Loucy (cell line): ENCODE data around the gene AP1S1.
A peak's percentile ranks its signal among the peaks of the same experiment; 100 is the strongest.
"Not testable (repeated sequence)": the region's sequence is repeated elsewhere in the genome, so short reads cannot be mapped to it uniquely, and the experiment has no call there.

ENCODE experiments used
- H2AFZ ChIP-seq: fragments of 200-600 bp; sonication (generic); 2 replicates; pipeline ENCODE4 v1.6.0; 2016; ENCODE audit warnings: antibody characterized with exemption, mild to moderate bottlenecking, low read length, moderate library complexity
- H3F3A ChIP-seq: fragments of 200-600 bp; 2 replicates; pipeline ENCODE4 v1.6.0; 2016; ENCODE audit warnings: antibody characterized with exemption, low read depth, mild to moderate bottlenecking
- H3K27me3 ChIP-seq: fragments of 200-600 bp; sonication (generic); 2 replicates; pipeline ENCODE4 v1.6.1; 2014; ENCODE audit warnings: low read length, mild to moderate bottlenecking; ENCODE audit not compliant: insufficient read depth, poor library complexity, severe bottlenecking
- H3K36me3 ChIP-seq: fragments of 200-600 bp; sonication (generic); 2 replicates; pipeline ENCODE4 v1.6.1; 2016; ENCODE audit warnings: low read length; ENCODE audit not compliant: insufficient read depth
- H3K4me1 ChIP-seq: fragments of 200-600 bp; sonication (generic); 2 replicates; pipeline ENCODE4 v1.5.1; 2014; ENCODE audit warnings: low read length, mild to moderate bottlenecking; ENCODE audit not compliant: insufficient read depth, poor library complexity, severe bottlenecking
- H3K4me2 ChIP-seq: fragments of 200-600 bp; sonication (generic); 2 replicates; pipeline ENCODE4 v1.6.0; 2014; ENCODE audit warnings: antibody characterized with exemption, low read length, low read depth, mild to moderate bottlenecking; ENCODE audit not compliant: poor library complexity, severe bottlenecking
- H3K4me3 ChIP-seq: fragments of 200-600 bp; sonication (generic); 2 replicates; pipeline ENCODE4 v1.5.1; 2014; ENCODE audit warnings: low read length, mild to moderate bottlenecking, mixed read lengths; ENCODE audit not compliant: poor library complexity, severe bottlenecking
- H3K79me2 ChIP-seq: fragments of 200-600 bp; sonication (generic); 2 replicates; pipeline ENCODE4 v1.6.1; 2014; ENCODE audit warnings: low read length; ENCODE audit not compliant: insufficient read depth
- H3K9ac ChIP-seq: fragments of 200-600 bp; sonication (generic); 2 replicates; pipeline ENCODE4 v1.6.0; 2014; ENCODE audit warnings: mild to moderate bottlenecking, low read depth, low read length, moderate library complexity; ENCODE audit not compliant: poor library complexity, severe bottlenecking
- H3K9me2 ChIP-seq: fragments of 200-600 bp; sonication (generic); replicated peaks from 2 replicates; pipeline ENCODE4 v1.6.1; 2016; ENCODE audit warnings: low read depth, low read length, mixed read lengths
- H3K9me3 ChIP-seq: fragments of 200-600 bp; sonication (generic); 2 replicates; pipeline ENCODE4 v1.6.1; 2014; ENCODE audit warnings: mild to moderate bottlenecking, antibody characterized with exemption, low read length, low read depth; ENCODE audit not compliant: insufficient read depth
- H4K20me1 ChIP-seq: fragments of 200-600 bp; sonication (generic); 2 replicates; pipeline ENCODE4 v1.6.0; 2014; ENCODE audit warnings: antibody characterized with exemption, low read length, mild to moderate bottlenecking; ENCODE audit not compliant: insufficient read depth, poor library complexity, severe bottlenecking
- CTCF ChIP-seq: fragments of 200-600 bp; sonication (generic); conservative IDR thresholded peaks from 2 replicates; pipeline ENCODE4 v1.5.1; 2014; ENCODE audit warnings: mild to moderate bottlenecking, antibody characterized with exemption, low read length
- EZH2phosphoT487 ChIP-seq: fragments of 200-600 bp; IDR thresholded peaks from 2 replicates; pipeline ENCODE4 v1.6.1; 2018; ENCODE audit warnings: antibody characterized with exemption, mild to moderate bottlenecking, moderate library complexity, borderline replicate concordance

Gene AP1S1

DNA sequence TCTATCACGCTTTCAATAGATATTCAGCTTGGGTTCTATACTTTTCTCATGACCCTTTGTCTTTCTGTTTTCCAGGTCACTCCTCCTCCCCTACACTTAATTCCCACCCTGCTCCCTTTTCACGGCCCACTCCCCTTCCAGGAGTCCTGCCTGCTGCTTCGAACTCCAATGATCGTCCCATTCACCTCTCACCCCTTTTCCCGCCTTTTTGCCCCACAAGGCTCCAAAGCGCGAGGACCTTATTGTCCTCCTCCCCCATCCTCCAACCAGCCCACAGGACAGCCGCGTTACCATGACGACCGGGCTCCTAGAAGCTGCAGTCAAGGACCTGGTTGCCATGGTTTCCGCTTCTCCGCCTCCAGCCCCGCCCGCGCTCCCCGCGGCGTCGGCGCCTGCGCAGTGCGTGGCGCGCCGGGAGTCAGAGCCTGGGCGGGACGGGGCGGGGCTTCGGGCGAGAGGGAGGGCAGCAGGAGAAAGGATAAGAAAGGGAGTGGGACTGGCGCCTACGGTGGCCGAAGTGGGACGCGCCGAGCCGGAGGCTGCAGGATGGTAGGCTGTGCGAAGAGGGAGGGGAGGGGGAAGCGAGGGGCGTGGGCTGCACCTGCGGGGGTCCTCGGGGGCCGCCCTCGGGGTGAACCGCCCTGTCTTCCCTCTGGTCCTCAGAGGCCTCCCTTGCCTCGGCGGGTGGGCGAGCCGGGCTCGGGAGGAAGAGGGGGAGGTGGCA is at the start of gene AP1S1:
TSS of gene AP1S1 (plus strand) at position 508 of the 724 bp plus-strand sequence. CDS start at position 547, 39 bp downstream.
- no peaks in the 10 kb centered on the region for H3K9me3 ChIP-seq
- no peaks in the 10 kb centered on the region for H3K9me2 ChIP-seq
- TF ChIP-seq EZH2phosphoT487 (no peak), CTCF (no peak)
- peak within 1 kb of the TSS; percentile 68 for H2AFZ ChIP-seq
- H3K9ac ChIP-seq, result peak within 1 kb of the TSS; percentile 96
- peaks cover 6% of the 10 kb centered on the region for H4K20me1 ChIP-seq
- peak within 1 kb of the TSS; percentile 88 for H3K4me3 ChIP-seq
- H3K36me3 ChIP-seq, result no peaks in the 10 kb centered on the region
- H3K27me3 ChIP-seq, result no peaks in the 10 kb centered on the region
- H3K79me2 ChIP-seq, result peaks cover 15% of the 10 kb centered on the region
- no peaks in the 10 kb centered on the region for H3F3A ChIP-seq
- peaks cover 7% of the 10 kb centered on the region for H3K4me1 ChIP-seq
- peak within 1 kb of the TSS; percentile 95 for H3K4me2 ChIP-seq

DNA sequence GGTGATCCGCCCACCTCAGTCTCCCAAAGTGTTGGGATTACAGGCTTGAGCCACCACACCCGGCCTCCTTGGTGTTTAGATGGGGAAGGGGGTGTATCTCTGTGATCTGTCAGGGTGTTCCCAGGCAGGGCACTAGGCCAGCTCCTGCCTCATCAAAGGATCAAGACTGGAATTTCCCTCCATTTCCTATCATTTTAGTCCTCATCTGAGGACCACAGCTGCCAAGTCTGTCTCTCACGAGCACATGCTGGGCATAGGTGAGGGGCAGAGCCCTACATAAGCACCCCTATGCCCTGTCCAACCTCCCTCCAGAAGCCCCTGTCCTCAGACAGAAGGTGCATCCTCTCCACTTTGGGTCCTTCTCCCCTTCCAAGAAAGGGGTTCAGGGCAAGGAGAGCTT is 49.5 kb upstream of the AP1S1 start:
- no peak for TF ChIP-seq EZH2phosphoT487
- no peak for TF ChIP-seq CTCF
- no peak overlapping the region for H3K9ac ChIP-seq
- no peak overlapping the region for H3K4me2 ChIP-seq

GRCh38 chr7:101105248-101105647 is 49.0 kb upstream of the AP1S1 start:
- not testable (repeated sequence) for H3K9me3 ChIP-seq, H2AFZ ChIP-seq, H3K27me3 ChIP-seq

More for the DNA sequence above, 49.5 kb upstream of the AP1S1 start:
- no peaks in the 10 kb centered on the region for H3K36me3 ChIP-seq
- H2AFZ ChIP-seq, result no peak overlapping the region
- no peaks in the 10 kb centered on the region for H3K9me2 ChIP-seq
- H3K79me2 ChIP-seq, result no peaks in the 10 kb centered on the region
- no peaks in the 10 kb centered on the region for H4K20me1 ChIP-seq
- no peak overlapping the region for H3K4me3 ChIP-seq
- H3K9me3 ChIP-seq, result no peaks in the 10 kb centered on the region
- H3K4me1 ChIP-seq, result peaks cover 9% of the 10 kb centered on the region
- no peaks in the 10 kb centered on the region for H3F3A ChIP-seq
- no peaks in the 10 kb centered on the region for H3K27me3 ChIP-seq

DNA sequence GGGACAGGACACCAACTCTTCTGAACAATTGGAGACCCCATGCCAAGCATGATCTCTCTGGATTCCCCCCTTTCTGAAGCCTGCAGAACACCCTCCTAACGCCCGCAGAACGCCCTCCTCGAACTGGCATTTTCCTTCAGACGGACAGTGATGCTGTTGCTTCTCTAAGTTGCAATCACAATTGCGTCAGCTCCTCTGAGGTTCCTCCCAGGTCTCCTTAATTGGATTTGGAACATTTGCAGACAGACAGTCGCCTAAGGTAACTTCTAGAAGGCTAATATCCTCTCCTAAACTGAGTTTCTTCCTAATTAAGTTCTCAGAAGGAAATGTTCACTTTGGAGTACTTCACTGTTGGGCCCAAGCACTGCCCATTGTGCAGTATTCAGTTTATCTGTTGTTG is 47.9 kb upstream of the AP1S1 start:
- Histone ChIP-seq H3K79me2 (no peaks in the 10 kb centered on the region), H3K4me2 (no peak overlapping the region), H3K4me1 (no peaks in the 10 kb centered on the region), H3K9me2 (no peaks in the 10 kb centered on the region), H3K27me3 (no peaks in the 10 kb centered on the region), H4K20me1 (no peaks in the 10 kb centered on the region), H3K4me3 (no peak overlapping the region), H3K9me3 (no peaks in the 10 kb centered on the region), H3K36me3 (no peaks in the 10 kb centered on the region), H3K9ac (no peak overlapping the region), H2AFZ (no peak overlapping the region), H3F3A (no peaks in the 10 kb centered on the region)
- TF ChIP-seq EZH2phosphoT487, result no peak
- TF ChIP-seq CTCF, result no peak

More at GRCh38 chr7:101105248-101105647, 49.0 kb upstream of the AP1S1 start:
- not testable (repeated sequence) for H4K20me1 ChIP-seq, H3K79me2 ChIP-seq, H3K4me2 ChIP-seq, H3K36me3 ChIP-seq, H3K4me3 ChIP-seq, H3K9ac ChIP-seq, H3K4me1 ChIP-seq, H3K9me2 ChIP-seq, H3F3A ChIP-seq
